ENCODE data around the gene HGD. TPM values are rescaled to one million over a fixed set of nuclear protein-coding genes. Genes with fewer than 3 reads are reported as not detected.

HGD gene
- total and polyA plus RNA-seq, 2 of the 13 experiments (the other 11 are each of a cell fraction or from before 2014, with no cell fraction given), result 265 to 398 TPM

GRCh38 chr3:120595788-120596115 lies 86.3 kb downstream of the HGD start (continued):
- peak; percentile 96 for TF ChIP-seq ZMYM3 (CRISPR knock-in tag; IDR thresholded peaks at IDR 0.05)
- TF ChIP-seq KLF6 (CRISPR knock-in tag; IDR thresholded peaks at IDR 0.05), result no peak
- no peak for TF ChIP-seq ZNF207 (IDR thresholded peaks at IDR 0.05; ENCODE audit: borderline replicate concordance)
- no peak for TF ChIP-seq ZC3H4 (CRISPR knock-in tag; IDR thresholded peaks at IDR 0.05; ENCODE audit: borderline replicate concordance)
- no peak for TF ChIP-seq FIP1L1 (IDR thresholded peaks at IDR 0.05; ENCODE audit: borderline replicate concordance, insufficient read depth, low read depth, low read length)
- TF ChIP-seq NFE2 (CRISPR knock-in tag; IDR thresholded peaks at IDR 0.05), result no peak
- TF ChIP-seq NR2F6 (IDR thresholded peaks at IDR 0.05), result no peak
- no peak for TF ChIP-seq NR2F6 (CRISPR knock-in tag; IDR thresholded peaks at IDR 0.05)
- no peak for TF ChIP-seq MXD3 (CRISPR knock-in tag; IDR thresholded peaks at IDR 0.05)
- no peak for TF ChIP-seq ARID4A (CRISPR knock-in tag; IDR thresholded peaks at IDR 0.05; ENCODE audit: borderline replicate concordance)

Data from HepG2 (cell line).